NCI-H69 (cell line): ENCODE measurements around the gene TPCN2.

Experiments used
- DNase-seq: peaks from one replicate; lab custom pipeline; 2025; lab: John Stamatoyannopoulos, UW

Gene TPCN2

DNA sequence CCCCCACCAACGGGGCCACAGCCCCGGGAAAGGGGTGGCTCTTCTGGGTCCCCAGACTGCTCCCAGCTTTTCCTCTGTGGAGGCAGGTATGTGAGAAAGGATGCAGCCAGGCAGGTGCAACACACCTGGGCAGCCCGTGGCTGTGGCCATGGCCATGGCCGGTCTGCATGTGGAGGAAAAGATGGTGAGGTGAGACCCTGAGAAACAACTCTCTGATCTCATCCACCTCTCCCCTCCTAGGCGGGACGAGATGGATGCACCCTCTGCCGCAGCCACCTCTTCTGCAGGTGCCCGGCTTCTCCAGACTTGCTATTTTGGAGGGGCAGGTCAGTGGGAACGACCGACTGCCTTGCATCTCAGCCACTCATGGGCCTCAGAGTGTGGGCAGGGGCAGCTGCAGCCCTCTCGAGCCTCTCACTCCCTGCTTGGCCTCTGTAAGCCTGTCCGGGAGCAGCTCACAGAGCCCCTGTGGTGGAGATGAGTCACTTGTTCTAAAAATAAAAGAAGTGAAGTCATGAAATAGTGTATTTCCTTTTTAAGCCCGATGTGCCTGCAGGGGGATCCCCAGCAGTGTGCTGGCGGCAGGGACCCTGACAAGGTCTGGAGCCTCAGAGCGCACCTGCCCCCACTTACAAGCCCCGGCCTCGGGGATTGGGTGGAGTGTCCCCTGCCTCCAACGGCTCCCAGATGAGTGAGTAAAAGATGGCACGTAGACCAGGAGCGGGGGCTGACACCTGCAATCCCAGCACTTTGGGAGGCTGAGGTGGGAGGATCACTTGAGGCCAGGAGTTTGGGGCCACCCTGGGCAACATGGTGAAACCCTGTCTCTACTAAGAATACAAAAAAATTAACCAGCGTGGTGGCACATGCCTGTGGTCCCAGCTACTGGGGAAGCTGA, 117.7 kb downstream of the TPCN2 start:
- peak; percentile 45 for DNase-seq

DNA sequence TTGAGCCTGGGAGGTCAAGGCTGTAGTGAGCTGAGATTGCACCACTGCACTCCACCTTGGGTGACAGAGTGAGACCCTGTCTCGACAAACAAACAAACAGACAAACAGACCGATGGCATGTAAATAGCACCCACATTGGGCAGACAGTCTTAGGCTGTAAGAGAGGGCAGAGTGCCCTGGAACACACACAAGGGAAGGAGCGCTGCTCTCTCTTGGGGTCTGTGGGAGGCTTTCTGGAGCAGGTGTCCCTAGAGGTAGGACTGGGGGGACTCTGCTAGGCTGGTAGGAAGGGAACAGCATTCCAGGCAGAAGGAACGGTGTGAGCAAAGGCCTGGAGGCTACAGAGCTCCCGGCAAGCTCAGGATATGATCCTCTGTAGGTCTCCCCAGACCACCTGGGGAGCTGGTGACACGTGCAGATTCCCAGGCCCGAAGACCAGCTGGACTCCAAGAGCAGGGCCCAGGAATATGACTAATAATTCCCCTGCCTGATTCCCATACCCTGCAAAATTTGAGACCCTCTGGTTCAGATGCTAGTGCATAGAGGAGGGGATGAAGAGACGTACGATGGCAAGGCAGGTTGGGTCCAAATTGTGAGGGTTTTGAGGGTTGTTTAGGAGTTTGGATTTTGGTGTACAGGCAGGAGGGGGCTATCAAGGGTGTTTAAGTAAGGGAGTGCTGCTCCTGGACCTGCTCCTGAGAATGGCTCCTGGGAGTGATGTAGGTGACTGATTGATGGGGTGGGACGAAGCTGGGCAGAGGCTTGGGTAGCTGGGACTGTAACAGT, 118.6 kb downstream of the TPCN2 start:
- no peak for DNase-seq

DNA sequence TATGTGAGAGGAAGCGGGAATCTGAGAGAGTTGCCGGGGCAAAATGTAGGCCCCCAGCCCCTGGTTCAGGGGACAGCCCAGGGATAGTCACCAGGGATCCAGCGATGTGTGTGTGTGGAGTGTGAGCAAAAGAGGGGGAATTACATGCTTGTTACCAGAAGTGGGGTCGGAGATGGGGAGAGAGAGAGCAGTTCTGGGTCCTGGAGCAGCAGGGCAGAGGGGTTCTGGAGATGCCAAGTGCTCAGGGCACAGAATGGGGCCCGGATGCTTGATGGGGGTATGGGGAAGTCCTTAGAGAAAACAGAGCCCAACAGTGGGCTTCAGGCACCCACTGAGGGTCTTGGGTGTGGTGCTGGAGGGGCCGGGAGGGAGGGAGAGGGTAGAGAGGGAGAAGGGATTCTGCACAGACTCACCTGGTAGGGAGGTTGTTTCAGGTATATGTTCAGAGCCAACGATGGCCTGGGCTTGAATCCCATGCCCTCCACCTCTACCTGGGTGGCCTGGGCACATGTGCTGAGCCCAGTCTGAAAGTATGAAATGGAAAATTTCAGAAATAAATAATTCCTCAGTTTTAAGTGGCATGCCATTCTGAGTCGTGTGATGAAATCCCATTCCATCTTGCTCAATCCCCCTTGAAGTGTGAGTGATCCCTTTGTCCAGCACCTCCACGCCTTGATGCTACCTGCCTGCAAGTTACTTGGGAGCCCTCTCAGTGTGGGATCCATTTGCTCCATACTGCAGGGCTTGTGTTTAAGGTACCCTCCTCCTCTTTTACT, 119.4 kb downstream of the TPCN2 start:
- no peak for DNase-seq

DNA sequence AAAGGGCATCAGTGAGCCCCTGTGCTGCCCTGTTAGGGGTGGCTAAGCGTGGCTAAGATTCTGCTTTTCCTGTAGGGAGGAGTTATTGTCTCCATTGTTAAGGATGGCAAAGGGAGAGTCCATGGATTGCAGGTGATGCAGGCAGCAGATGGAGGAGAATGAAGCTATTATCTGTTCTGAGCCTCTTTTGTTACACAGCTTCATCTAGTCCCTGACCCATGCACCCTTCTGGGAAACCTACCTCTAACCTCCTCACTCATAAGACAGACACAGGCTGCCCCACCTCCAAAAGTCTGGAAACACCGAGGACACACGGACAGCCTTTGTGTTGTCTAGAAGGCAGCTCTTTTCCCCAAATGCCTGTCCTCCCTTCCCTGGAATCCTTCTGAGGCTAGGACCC, 120.7 kb downstream of the TPCN2 start:
- no peak for DNase-seq

DNA sequence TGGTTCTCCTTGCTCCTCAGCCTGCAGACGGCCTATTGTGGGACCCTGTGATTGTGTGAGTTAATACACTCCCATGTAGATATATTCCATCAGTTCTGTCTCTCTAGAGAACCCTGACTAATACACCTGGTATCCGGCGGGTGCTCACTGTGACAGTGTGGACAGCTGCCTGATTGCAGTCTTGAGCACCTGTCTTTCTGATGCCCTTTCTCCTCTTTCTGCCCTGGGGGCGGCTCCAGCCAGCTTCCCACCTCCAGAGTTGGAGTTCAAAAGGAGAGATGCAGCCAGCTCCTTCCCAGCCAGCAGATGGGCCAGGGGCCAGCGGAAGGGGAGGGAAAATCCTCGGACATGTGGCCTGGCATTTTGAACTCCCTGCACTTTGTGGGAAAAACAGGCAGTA, 122.0 kb downstream of the TPCN2 start:
- peak; percentile 19 for DNase-seq

DNA sequence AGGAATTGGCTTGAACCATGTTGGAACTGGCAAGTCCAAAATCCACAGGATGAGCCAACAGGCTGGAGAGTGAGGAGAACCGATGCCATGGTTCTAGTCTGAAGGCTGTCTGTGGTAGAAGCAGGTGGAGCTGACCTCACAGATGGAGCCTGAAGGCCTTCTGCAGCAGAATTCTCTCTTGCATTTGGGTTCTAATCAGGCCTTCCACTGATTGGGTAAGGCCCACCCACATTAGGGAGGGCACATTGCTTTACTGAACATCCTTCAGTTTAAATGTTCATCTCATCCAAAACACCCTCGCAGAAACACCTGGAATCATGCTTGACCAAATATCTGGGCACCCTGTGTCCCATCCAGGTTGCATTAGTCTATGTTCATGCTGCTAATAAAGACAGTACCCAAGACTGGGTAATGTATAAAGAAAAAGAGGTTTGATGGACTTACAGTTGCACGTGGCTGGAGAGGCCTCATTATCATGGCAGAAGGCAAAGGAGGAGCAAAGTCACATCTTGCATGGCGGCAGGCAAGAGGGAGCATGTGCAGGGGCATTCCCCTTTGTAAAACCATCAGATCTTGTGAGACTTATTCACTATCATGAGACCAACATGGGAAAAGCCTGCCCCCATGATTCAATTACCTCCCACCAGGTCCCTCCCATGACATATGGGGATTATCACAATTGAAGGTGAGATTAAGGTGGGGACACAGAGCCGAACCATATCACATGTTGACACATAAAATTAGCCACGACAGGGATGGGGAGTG, 122.9 kb downstream of the TPCN2 start:
- no peak for DNase-seq

DNA sequence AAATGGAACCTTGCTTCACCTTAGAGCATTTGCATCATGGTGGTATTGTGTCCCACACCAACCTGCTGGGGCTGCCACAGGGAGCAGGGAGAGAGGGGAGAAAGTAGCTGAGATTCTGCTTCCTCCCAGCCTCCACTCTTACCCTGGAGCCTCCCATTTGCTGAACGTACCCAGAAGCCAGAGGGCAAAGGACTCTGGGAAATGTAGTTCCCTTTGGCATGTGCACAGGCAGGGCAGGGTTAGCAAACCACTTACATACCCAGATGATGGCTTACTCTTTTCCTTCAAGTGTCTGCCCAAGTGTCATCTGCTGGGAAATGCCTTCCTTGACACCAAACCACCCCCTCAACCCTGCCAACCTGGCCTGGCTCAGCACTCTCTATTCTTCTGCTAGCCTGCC, 123.9 kb downstream of the TPCN2 start:
- DNase-seq, result no peak

DNA sequence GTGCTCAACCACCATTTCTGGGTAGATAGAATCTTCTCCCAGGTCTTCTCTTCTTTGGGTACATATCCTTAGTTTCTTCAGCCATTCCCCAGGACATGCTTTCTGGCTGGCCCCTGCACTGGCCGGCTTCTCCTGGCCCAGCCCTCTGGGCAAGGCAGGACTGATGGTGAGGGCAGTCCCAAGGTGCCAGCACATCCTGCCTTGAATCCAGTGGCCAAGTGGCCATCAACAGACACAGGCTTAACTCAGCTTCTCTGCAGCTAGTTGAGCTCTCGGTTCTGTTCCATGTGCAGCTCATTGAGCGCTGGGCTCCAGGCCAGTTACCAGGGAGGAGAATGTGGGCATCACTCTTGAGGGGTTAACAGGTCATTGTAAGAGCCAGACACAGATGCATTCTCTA, 124.6 kb downstream of the TPCN2 start:
- no peak for DNase-seq

DNA sequence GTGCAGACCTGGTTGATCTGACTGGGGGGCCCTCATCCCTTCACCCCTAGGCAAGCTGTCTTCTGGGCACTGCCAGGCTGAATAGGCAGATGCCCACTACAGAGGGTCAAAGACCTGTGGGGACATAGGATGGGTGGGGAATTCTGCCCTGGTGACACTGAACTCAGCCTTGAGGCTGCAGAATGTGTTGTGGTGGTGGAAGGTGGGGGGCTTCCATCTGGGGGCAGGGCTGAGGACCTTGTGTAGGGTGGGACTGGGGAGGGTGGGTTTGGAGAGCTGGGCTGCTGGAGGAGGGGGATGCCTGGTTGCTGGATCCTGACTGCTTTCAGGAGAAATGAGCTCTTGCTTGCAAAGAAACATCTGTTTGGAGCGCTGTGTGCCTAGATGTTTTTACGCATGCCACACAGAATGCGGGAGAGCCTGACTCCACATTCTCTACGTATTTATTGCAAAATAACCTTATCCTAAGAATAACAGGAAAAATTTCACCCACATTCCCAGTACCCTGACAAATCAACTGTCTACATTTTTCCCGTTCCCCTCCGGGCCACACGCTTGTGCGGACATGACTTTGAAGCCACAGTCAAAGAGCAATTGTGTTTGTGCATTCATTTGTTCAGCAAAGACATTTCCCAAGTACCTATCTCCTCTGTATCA, 125.3 kb downstream of the TPCN2 start:
- no peak for DNase-seq

DNA sequence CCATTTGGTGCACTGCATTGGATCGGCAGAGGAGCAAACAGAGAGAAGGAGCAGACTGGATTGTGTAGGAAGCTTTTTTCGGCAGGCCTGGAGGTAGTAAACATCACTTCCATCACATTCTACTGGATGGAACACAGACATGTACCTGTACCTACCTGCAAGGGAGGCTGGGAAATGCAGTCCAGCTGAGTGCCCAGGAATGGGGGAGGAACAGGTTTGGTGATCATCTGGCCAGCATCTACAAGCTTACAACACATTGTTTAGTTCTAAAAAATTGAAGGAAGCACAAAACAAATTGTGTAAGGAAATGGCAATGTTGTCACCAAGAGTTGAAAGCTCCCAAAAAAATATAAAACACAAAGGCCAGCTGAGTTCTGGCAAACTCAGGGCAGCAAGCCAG, 126.1 kb downstream of the TPCN2 start:
- DNase-seq, result no peak

DNA sequence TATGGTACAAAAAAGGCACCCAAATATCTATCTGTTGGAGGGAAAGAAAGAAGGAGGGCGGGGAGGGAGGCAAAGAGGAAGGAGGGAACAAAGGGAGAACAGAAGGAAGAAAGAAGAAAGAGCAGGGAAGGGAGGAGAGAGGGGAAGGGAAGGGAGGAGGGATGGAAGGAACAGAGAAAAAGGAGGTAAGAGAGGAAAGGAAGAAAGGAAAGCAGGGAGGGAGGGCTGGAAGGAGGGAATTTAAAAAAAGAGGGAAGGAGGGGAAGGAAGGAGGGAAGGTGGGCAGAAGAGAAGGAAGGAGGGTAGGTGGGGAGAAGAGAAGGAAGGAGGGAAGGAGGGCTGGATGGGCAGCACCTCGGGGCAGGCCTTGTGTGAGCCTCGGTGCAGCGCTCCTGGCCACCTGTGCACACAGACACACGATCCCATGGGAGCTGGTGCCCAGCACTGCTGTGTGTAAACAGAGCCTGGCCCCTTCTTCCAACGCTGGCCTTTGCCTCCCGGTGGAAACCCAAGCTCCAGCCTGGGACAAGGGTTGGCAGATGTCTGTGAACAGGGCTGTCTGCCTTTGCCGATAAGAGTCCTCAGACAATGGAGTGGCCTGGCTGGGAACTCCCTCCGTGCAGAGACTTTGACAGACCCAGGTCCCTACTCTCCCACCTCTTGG, 130.2 kb downstream of the TPCN2 start:
- peak; percentile 72 for DNase-seq

DNA sequence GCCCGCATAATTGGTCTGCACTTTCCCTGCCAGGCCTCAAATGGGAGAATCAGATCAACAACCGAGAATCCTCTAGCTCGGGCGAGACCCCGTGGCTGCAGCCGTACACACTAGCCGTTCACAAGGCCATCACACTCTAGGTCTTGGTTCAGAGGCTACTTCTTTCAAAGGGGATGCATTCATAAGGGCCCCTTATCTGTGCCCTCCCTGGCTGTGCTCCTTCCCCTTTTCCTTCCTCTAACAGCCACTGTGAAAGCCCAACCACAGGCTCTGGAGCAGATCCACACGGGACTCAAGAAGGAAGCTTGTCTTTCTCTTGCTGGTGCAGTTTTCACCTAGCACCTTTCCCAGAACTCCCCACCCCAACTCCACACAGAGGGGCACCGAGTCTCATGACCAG, 131.5 kb downstream of the TPCN2 start:
- DNase-seq, result no peak

DNA sequence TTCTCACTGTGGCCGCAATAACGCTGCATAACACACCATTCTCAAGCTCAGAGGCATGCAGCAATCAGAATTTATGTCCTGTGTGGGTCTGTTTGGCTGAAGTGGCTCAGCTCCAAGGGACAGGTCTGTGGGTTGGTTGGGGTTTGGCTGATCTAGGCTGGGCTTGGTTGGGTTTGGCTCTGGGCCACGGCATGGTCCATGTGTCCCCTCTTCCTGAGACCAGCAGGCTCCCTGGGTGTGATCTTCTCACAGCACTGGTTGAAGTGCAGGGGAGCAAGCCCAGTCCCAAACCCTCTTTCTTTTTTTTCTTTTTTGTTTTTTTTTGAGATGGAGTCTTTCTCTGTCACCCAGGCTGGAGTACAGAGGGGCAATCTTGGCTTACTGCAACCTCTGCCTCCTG, 132.0 kb downstream of the TPCN2 start:
- DNase-seq, result no peak

DNA sequence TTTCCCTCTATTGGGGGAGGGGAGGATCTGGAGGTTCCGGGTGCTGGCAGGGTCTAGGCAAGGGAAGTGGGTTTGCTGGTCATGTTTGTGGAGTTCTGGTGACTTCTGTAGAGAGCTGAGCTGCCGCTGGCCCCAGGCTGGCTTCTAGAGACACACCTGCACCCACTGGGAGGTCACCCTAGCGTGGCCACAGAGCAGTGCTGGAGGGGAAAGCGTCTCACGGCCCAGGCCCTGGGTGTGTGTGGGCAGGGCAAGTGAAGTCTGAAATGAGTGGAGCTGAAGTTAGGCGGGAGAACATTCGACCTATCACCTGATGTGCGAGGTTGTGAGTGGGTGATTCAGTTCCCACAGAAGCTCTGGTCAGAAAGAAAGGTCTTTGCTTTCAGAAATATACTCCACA, 134.9 kb downstream of the TPCN2 start:
- no peak for DNase-seq
